Measurements from ENCODE around the gene CCDC50. TPM values are rescaled to one million over a fixed set of nuclear protein-coding genes. Genes with fewer than 3 reads are reported as not detected.

CCDC50 gene
- total and polyA plus RNA-seq, 10 of the 15 experiments (the other 5 are each of a cell fraction or from before 2014, with no cell fraction given) = 46.7 to 150 (median 125) TPM

DNA sequence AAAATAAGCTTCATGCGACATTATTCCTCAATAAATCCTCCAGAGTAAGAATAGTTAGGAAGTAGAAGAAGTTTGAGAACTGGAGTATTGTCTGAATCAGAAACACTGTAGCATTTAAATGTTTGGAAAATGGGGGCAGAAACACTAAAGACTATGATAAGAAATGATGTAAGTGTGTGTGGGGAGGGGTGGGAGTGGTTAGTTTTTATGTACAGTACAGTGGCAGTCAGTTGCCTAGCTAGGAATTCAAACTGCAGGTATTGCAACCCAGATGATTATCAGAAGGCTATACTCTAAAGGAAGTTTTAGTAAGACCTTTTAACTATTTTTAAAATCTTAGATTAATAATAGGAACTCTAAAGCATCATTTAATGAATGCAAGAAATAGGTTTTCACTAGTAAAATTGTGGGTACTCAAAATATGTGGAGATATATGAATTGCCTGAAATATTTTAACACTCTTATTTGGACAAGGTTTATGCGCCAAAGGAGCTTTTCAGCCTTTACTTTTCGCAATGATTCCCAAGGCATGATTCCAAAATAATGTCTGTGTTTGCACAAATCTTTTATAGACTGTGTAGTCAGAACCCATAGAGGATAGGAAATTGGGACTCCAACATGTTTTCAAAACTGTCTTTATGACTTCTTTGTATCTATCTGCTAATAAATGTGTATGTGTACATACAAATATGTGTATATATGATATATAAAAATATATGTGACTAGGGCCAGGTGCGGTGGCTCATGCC is 8.0 kb upstream of the CCDC50 start (continued):
- TF ChIP-seq, protein P1, sequence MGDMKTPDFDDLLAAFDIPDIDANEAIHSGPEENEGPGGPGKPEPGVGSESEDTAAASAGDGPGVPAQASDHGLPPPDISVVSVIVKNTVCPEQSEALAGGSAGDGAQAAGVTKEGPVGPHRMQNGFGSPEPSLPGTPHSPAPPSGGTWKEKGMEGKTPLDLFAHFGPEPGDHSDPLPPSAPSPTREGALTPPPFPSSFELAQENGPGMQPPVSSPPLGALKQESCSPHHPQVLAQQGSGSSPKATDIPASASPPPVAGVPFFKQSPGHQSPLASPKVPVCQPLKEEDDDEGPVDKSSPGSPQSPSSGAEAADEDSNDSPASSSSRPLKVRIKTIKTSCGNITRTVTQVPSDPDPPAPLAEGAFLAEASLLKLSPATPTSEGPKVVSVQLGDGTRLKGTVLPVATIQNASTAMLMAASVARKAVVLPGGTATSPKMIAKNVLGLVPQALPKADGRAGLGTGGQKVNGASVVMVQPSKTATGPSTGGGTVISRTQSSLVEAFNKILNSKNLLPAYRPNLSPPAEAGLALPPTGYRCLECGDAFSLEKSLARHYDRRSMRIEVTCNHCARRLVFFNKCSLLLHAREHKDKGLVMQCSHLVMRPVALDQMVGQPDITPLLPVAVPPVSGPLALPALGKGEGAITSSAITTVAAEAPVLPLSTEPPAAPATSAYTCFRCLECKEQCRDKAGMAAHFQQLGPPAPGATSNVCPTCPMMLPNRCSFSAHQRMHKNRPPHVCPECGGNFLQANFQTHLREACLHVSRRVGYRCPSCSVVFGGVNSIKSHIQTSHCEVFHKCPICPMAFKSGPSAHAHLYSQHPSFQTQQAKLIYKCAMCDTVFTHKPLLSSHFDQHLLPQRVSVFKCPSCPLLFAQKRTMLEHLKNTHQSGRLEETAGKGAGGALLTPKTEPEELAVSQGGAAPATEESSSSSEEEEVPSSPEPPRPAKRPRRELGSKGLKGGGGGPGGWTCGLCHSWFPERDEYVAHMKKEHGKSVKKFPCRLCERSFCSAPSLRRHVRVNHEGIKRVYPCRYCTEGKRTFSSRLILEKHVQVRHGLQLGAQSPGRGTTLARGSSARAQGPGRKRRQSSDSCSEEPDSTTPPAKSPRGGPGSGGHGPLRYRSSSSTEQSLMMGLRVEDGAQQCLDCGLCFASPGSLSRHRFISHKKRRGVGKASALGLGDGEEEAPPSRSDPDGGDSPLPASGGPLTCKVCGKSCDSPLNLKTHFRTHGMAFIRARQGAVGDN (IDR thresholded peaks at IDR 0.05) = no peak
- no peak for TF ChIP-seq PKNOX1 (IDR thresholded peaks at IDR 0.05)
- no peak for TF ChIP-seq SUZ12 (IDR thresholded peaks at IDR 0.05; ENCODE audit: unreplicated experiment)
- TF ChIP-seq RCOR1 (conservative IDR thresholded peaks at IDR 0.05; ENCODE audit: low read depth, low read length) = no peak
- TF ChIP-seq STAT3 (IDR thresholded peaks at IDR 0.05; ENCODE audit: low read depth, low read length) = no peak
- no peak for TF ChIP-seq HSF1 (IDR thresholded peaks at IDR 0.05; ENCODE audit: low read depth, low read length)
- TF ChIP-seq PBX3 (IDR thresholded peaks at IDR 0.05; ENCODE audit: insufficient replicate concordance, low read depth, low read length) = no peak
- TF ChIP-seq NFYA (IDR thresholded peaks at IDR 0.05; ENCODE audit: borderline replicate concordance, low read depth, low read length) = no peak
- no peak for TF ChIP-seq ZBED1 (IDR thresholded peaks at IDR 0.05; ENCODE audit: borderline replicate concordance)
- no peak for TF ChIP-seq TCF7 (IDR thresholded peaks at IDR 0.05; ENCODE audit: borderline replicate concordance)
- TF ChIP-seq, protein P2, sequence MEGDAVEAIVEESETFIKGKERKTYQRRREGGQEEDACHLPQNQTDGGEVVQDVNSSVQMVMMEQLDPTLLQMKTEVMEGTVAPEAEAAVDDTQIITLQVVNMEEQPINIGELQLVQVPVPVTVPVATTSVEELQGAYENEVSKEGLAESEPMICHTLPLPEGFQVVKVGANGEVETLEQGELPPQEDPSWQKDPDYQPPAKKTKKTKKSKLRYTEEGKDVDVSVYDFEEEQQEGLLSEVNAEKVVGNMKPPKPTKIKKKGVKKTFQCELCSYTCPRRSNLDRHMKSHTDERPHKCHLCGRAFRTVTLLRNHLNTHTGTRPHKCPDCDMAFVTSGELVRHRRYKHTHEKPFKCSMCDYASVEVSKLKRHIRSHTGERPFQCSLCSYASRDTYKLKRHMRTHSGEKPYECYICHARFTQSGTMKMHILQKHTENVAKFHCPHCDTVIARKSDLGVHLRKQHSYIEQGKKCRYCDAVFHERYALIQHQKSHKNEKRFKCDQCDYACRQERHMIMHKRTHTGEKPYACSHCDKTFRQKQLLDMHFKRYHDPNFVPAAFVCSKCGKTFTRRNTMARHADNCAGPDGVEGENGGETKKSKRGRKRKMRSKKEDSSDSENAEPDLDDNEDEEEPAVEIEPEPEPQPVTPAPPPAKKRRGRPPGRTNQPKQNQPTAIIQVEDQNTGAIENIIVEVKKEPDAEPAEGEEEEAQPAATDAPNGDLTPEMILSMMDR (IDR thresholded peaks at IDR 0.05 in 2 of 3, conservative IDR thresholded peaks at IDR 0.05 in 1 of 3; ENCODE audit: control insufficient read depth in 2 of 3, extremely low read depth in 1 of 3, insufficient read depth in 1 of 3, low read depth in 3 of 3, low read length in 3 of 3) = no peak
- no peak for TF ChIP-seq RUNX3 (IDR thresholded peaks at IDR 0.05; ENCODE audit: low read length)
- TF ChIP-seq SREBF1 (IDR thresholded peaks at IDR 0.05; ENCODE audit: low read length) = no peak
- no peak for TF ChIP-seq TAF1 (IDR thresholded peaks at IDR 0.05; ENCODE audit: borderline replicate concordance, low read depth, low read length)

Data from GM12878 (cell line).